ENCODE results near the gene TROAP. TPM values are rescaled to one million over a fixed set of nuclear protein-coding genes. Genes with fewer than 3 reads are reported as not detected.

The TROAP gene
- total RNA-seq, 1 donor from 2014 or later, result 44.9 TPM

DNA sequence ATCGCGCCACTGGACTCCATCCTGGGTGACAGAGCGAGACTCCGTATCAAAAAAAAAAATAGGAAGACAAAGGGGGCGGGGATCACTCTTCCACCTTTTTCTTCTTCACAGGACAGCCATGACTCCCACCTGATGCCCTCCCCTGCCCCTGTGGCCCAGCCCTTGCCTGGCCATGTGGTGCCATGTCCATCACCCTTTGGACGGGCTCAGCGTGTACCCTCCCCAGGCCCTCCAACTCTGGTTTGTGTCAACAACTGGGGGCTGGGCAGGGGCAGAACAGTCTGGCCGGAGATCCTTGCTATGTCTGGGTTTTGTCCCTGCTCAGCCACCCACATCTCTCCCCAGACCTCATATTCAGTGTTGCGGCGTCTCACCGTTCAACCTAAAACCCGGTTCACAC is 5.8 kb downstream of the TROAP start:
- Mint-ChIP-seq H3K4me1 (ENCODE audit: low read depth) (peaks cover 6% of the 10 kb centered on the region), H3K27ac (no peak overlapping the region), H3K36me3 (ENCODE audit: insufficient read depth) (peaks cover 3% of the 10 kb centered on the region), H3K4me3 (ENCODE audit: low read depth) (no peak overlapping the region), H3K9me3 (ENCODE audit: low read depth) (no peaks in the 10 kb centered on the region), H3K27me3 (peaks cover 4% of the 10 kb centered on the region)
- TF ChIP-seq, protein P1, sequence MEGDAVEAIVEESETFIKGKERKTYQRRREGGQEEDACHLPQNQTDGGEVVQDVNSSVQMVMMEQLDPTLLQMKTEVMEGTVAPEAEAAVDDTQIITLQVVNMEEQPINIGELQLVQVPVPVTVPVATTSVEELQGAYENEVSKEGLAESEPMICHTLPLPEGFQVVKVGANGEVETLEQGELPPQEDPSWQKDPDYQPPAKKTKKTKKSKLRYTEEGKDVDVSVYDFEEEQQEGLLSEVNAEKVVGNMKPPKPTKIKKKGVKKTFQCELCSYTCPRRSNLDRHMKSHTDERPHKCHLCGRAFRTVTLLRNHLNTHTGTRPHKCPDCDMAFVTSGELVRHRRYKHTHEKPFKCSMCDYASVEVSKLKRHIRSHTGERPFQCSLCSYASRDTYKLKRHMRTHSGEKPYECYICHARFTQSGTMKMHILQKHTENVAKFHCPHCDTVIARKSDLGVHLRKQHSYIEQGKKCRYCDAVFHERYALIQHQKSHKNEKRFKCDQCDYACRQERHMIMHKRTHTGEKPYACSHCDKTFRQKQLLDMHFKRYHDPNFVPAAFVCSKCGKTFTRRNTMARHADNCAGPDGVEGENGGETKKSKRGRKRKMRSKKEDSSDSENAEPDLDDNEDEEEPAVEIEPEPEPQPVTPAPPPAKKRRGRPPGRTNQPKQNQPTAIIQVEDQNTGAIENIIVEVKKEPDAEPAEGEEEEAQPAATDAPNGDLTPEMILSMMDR (IDR thresholded peaks at IDR 0.05; ENCODE audit: unreplicated experiment), result no peak
- DNase-seq (ENCODE audit: low spot score, unreplicated experiment), result no peak

DNA sequence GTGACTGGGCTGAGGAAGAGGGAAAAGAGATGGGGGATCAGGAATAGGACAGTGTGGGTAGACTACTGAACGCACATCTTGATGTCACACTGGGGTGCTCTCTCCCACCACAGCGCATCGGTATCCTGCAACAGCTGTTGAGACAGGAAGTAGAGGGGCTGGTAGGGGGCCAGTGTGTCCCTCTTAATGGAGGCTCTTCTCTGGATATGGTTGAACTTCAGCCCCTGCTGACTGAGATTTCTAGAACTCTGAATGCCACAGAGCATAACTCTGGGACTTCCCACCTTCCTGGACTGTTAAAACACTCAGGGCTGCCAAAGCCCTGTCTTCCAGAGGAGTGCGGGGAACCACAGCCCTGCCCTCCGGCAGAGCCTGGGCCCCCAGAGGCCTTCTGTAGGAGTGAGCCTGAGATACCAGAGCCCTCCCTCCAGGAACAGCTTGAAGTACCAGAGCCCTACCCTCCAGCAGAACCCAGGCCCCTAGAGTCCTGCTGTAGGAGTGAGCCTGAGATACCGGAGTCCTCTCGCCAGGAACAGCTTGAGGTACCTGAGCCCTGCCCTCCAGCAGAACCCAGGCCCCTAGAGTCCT is 7.1 kb downstream of the TROAP start:
- Mint-ChIP-seq H3K9me3 (ENCODE audit: low read depth) (no peaks in the 10 kb centered on the region), H3K27ac (no peak overlapping the region), H3K4me3 (ENCODE audit: low read depth) (no peak overlapping the region), H3K27me3 (peaks cover 13% of the 10 kb centered on the region), H3K36me3 (ENCODE audit: insufficient read depth) (peaks cover 3% of the 10 kb centered on the region), H3K4me1 (ENCODE audit: low read depth) (peaks cover 3% of the 10 kb centered on the region)
- DNase-seq (ENCODE audit: low spot score, unreplicated experiment), result no peak
- TF ChIP-seq, protein P1 (IDR thresholded peaks at IDR 0.05; ENCODE audit: unreplicated experiment), result no peak

DNA sequence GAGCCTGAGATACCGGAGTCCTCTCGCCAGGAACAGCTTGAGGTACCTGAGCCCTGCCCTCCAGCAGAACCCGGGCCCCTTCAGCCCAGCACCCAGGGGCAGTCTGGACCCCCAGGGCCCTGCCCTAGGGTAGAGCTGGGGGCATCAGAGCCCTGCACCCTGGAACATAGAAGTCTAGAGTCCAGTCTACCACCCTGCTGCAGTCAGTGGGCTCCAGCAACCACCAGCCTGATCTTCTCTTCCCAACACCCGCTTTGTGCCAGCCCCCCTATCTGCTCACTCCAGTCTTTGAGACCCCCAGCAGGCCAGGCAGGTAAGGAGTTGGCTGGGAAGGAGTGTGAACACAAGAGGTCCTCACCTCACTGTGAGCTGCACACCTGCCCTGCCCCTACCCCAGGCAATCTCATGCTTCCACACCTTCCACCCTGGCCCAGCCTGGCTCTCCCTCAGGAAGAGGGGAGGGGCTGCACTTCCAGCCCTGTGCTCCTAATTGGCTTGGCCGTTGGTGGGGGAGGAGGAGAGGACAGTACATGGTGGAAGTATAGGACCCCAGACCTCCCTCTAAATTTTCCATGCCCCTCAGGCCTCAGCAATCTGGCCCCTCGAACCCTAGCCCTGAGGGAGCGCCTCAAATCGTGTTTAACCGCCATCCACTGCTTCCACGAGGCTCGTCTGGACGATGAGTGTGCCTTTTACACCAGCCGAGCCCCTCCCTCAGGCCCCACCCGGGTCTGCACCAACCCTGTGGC is 7.8 kb downstream of the TROAP start:
- Mint-ChIP-seq H3K36me3 (ENCODE audit: insufficient read depth) (peaks cover 3% of the 10 kb centered on the region), H3K4me1 (ENCODE audit: low read depth) (peaks cover 3% of the 10 kb centered on the region), H3K27me3 (peaks cover 19% of the 10 kb centered on the region), H3K9me3 (ENCODE audit: low read depth) (no peaks in the 10 kb centered on the region), H3K4me3 (ENCODE audit: low read depth) (no peak overlapping the region), H3K27ac (no peak overlapping the region)
- no peak for DNase-seq (ENCODE audit: low spot score, unreplicated experiment)
- TF ChIP-seq, protein P1 (IDR thresholded peaks at IDR 0.05; ENCODE audit: unreplicated experiment), result no peak

DNA sequence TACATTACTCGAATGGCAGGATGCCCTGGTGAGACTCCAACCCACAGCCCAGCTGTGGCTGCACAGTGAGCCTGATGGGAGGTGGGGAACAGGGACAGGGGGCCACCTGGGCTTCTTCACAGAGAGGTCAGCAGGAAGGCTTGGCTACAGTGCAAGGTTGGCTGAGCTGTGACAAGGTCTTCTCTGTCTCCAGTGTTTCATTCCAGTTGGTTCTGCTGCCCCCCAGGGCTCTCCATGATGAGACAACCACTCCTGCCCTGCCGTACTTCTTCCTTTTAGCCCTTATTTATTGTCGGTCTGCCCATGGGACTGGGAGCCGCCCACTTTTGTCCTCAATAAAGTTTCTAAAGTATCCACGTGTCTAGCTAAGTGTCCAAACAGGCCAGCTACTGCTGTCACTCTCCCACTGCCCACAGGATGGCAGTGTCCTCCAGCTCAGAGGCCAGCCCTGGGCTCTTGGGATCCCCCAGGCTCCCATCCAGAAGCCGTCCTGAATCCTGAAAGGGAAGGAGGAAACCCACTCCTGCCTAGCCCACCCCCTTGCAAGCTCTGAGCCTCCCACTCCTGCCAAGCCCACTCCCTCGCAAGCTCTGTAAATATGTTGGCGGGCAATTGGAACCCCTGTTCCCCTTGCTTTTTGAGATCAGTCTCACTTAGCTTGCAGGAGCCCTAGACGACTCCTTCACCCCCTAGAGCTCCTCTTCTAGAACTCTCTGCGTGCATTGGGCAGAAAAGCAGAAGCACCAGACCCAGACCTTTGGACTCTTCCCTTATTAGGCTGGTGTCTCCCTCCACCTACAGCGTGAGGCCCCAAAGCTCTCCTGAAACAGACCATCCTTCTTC is 8.5 kb downstream of the TROAP start:
- H3K36me3 Mint-ChIP-seq (ENCODE audit: insufficient read depth), result peaks cover 3% of the 10 kb centered on the region
- TF ChIP-seq, protein P1 (IDR thresholded peaks at IDR 0.05; ENCODE audit: unreplicated experiment), result peak; percentile 79
- no peaks in the 10 kb centered on the region for H3K9me3 Mint-ChIP-seq (ENCODE audit: low read depth)
- peaks cover 3% of the 10 kb centered on the region for H3K4me1 Mint-ChIP-seq (ENCODE audit: low read depth)
- no peak overlapping the region for H3K4me3 Mint-ChIP-seq (ENCODE audit: low read depth)
- DNase-seq (ENCODE audit: low spot score, unreplicated experiment), result peak; percentile 50
- peak overlapping the region; percentile 47 for H3K27ac Mint-ChIP-seq
- peaks cover 21% of the 10 kb centered on the region for H3K27me3 Mint-ChIP-seq

DNA sequence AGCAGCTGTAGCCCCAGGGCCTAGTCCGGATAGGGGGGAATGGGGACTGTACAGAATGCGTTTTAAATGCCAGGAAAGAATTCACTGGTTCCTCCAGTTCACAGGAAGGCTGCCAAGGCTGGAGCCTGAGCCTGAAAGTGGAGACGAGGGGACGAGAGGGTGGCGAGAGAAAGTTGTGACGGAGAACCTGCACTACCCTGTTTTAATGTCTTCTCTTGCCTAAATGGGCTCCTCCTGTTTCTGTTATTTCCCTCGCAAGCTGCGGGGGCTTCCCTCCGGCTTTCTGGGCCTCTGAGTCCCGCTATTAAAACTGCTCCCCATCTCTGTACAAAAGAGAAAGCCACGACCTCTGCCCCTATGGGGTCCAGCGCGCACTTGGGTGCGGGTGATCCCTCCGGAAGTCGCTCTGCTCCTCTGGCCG is 9.4 kb downstream of the TROAP start:
- TF ChIP-seq, protein P1 (IDR thresholded peaks at IDR 0.05; ENCODE audit: unreplicated experiment), result no peak
- Mint-ChIP-seq H3K9me3 (ENCODE audit: low read depth) (no peaks in the 10 kb centered on the region), H3K4me1 (ENCODE audit: low read depth) (peaks cover 5% of the 10 kb centered on the region), H3K4me3 (ENCODE audit: low read depth) (no peak overlapping the region), H3K27ac (no peak overlapping the region), H3K36me3 (ENCODE audit: insufficient read depth) (peaks cover 3% of the 10 kb centered on the region), H3K27me3 (peaks cover 30% of the 10 kb centered on the region)
- no peak for DNase-seq (ENCODE audit: low spot score, unreplicated experiment)
